Stimulated activated CD4-positive, alpha-beta T cell treated with anti-CD3 and anti-CD28 coated beads, Interleukin-12 subunit alpha, Interleukin-12 subunit beta, amount 100 ng/mL, for 24 hours (primary cell): Measurements from ENCODE around the gene RAPGEF4.
"Not testable (repeated sequence)": the region's sequence is repeated elsewhere in the genome, so short reads cannot be mapped to it uniquely, and the experiment has no call there.

ENCODE experiments used
- DNase-seq, 2 experiments: peaks; one replicate each; pipeline ENCODE4 v3.0.0-alpha.2; 2020; ENCODE audit warnings: low read depth in 2 of 2

Gene RAPGEF4

GRCh38 chr2:173034143-173034542 lies 298.5 kb downstream of the RAPGEF4 start:
- DNase-seq = no peak

GRCh38 chr2:173037245-173038120 lies 301.8 kb downstream of the RAPGEF4 start:
- DNase-seq = no peak

GRCh38 chr2:173038257-173038656 lies 302.6 kb downstream of the RAPGEF4 start:
- not testable (repeated sequence) for DNase-seq

GRCh38 chr2:173040729-173041128 lies 305.1 kb downstream of the RAPGEF4 start:
- no peak for DNase-seq

GRCh38 chr2:173043476-173043875 lies 307.8 kb downstream of the RAPGEF4 start:
- DNase-seq = no peak

GRCh38 chr2:173043897-173044519 lies 308.4 kb downstream of the RAPGEF4 start:
- no peak for DNase-seq

- DNase-seq = no peak
Measured at GRCh38 chr2:173044686-173045085, 309.0 kb downstream of the RAPGEF4 start.

GRCh38 chr2:173045181-173045580 lies 309.5 kb downstream of the RAPGEF4 start:
- DNase-seq = no peak

GRCh38 chr2:173048522-173048896 lies 312.9 kb downstream of the RAPGEF4 start:
- DNase-seq = no peak

- DNase-seq = peak in 1 of 2 experiments; percentile 26
Measured at GRCh38 chr2:173048897-173049661, 313.4 kb downstream of the RAPGEF4 start.

- DNase-seq = no peak
Measured at GRCh38 chr2:173049831-173050230, 314.2 kb downstream of the RAPGEF4 start.

- DNase-seq = no peak
Measured at GRCh38 chr2:173050684-173051083, 315.0 kb downstream of the RAPGEF4 start.

- no peak for DNase-seq
Measured at GRCh38 chr2:173051463-173052215, 316.0 kb downstream of the RAPGEF4 start.

- DNase-seq = no peak
Measured at GRCh38 chr2:173053043-173053699, 317.5 kb downstream of the RAPGEF4 start.

GRCh38 chr2:173054466-173054865 lies 318.8 kb downstream of the RAPGEF4 start:
- no peak for DNase-seq

- DNase-seq = no peak
Measured at GRCh38 chr2:173056705-173057364, 321.2 kb downstream of the RAPGEF4 start.

GRCh38 chr2:173058097-173058496 lies 322.5 kb downstream of the RAPGEF4 start:
- no peak for DNase-seq

- DNase-seq = no peak
Measured at GRCh38 chr2:173058673-173059072, 323.0 kb downstream of the RAPGEF4 start.

- no peak for DNase-seq
Measured at GRCh38 chr2:173059292-173059691, 323.6 kb downstream of the RAPGEF4 start.

- DNase-seq = no peak
Measured at GRCh38 chr2:173059971-173060461, 324.4 kb downstream of the RAPGEF4 start.
